Measurements from ENCODE around the gene FAM110C. TPM values are rescaled to one million over a fixed set of nuclear protein-coding genes. Genes with fewer than 3 reads are reported as not detected.

FAM110C gene
- polyA plus RNA-seq, 1 donor (not counting 4 experiments of a cell fraction or from before 2014, with no cell fraction given) = 38.0 TPM

DNA sequence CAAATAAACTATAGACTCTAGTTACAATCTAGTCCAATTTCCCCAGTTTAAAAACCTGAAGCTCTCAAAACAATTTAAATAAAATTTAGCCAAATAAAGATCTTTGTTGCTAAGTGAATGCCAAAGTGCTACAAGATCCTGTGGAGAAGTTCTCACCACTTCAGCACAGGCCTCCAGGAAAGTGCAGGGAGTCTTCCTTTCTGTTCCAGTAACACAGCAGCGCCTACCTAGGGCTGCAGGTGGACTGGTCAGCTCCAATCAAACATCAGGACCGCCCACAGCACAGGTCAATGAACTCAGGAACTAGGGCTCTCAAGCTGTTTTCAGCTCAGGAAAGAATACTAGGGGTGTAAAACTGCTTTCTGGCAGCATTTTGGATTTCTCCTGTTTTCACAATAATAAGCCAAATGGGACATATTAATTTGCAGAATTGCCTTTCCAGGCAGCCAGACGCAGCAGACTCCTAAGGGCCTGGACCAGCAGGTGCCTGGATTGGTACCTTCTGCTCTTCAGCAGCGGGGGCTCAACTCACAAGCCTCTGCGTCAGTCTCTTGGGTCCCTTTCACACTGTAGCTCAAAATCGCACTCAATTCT, 1.5 kb downstream of the FAM110C start:
- H2AFZ ChIP-seq (ENCODE audit: control insufficient read depth, low read length) = no peak overlapping the region
- FAIRE-seq = peak; percentile 78

GRCh38 chr2:42788-43187, 3.5 kb downstream of the FAM110C start:
- H3K36me3 ChIP-seq (ENCODE audit: control insufficient read depth in 2 of 2, extremely low read depth in 1 of 2, insufficient read depth in 2 of 2, low read length in 2 of 2) = peaks cover 5 to 9% of the 10 kb centered on the region in 2 experiments
- FAIRE-seq (peak; percentile 52), DNase-seq (ENCODE audit: low read depth, low spot score) (no peak)
- no peaks in the 10 kb centered on the region for H3K9me1 ChIP-seq (ENCODE audit: control insufficient read depth, extremely low read depth, insufficient read depth, low read length)
- no peaks in the 10 kb centered on the region for H4K20me1 ChIP-seq (ENCODE audit: control insufficient read depth, extremely low read depth, insufficient read depth, low read length)
- H3K4me1 ChIP-seq (ENCODE audit: control insufficient read depth, extremely low read depth, insufficient read depth, low read length) = peaks cover 60% of the 10 kb centered on the region
- H2AFZ ChIP-seq (ENCODE audit: control insufficient read depth, low read length) = no peak overlapping the region
- peak overlapping the region; percentile 75 for H3K9ac ChIP-seq (ENCODE audit: control insufficient read depth, extremely low read depth, insufficient read depth, low read length)
- TF ChIP-seq EZH2 (IDR thresholded peaks at IDR 0.05; ENCODE audit: low read length) = no peak
- TF ChIP-seq CTCF (optimal IDR thresholded peaks at IDR 0.05 in 1 of 3, IDR thresholded peaks at IDR 0.05 in 1 of 3, conservative IDR thresholded peaks at IDR 0.05 in 1 of 3; ENCODE audit: extremely low read depth in 1 of 3, insufficient read depth in 2 of 3, low read length in 3 of 3) = no peak
- no peaks in the 10 kb centered on the region for H3K27me3 ChIP-seq (ENCODE audit: control insufficient read depth, extremely low read depth, insufficient read depth, low read length)
- dilution Hi-C loops (cut with MboI; ENCODE audit: extremely low pct_ligation_motif_present, low sequenced_read_pairs) = no loop called here
- no peaks in the 10 kb centered on the region for H3K9me3 ChIP-seq (ENCODE audit: control insufficient read depth, low read depth, low read length)
- H3K79me2 ChIP-seq (ENCODE audit: control insufficient read depth, insufficient read depth, low read length) = peaks cover 66% of the 10 kb centered on the region
- H3K4me2 ChIP-seq (ENCODE audit: control insufficient read depth, extremely low read depth, insufficient read depth, low read depth, low read length) = peak overlapping the region; percentile 84
- peak overlapping the region; percentile 70 to 92 (median 86) for H3K4me3 ChIP-seq (ENCODE audit: control insufficient read depth in 2 of 3, extremely low read depth in 1 of 3, insufficient read depth in 2 of 3, low read depth in 1 of 3, low read length in 3 of 3)
- peak overlapping the region; percentile 53 for H3K27ac ChIP-seq (ENCODE audit: control insufficient read depth, insufficient read depth, low read length)

More for the DNA sequence above, 1.5 kb downstream of the FAM110C start:
- Histone ChIP-seq H3K9me3 (ENCODE audit: control insufficient read depth, low read depth, low read length) (no peaks in the 10 kb centered on the region), H3K36me3 (ENCODE audit: control insufficient read depth in 2 of 2, extremely low read depth in 1 of 2, insufficient read depth in 2 of 2, low read length in 2 of 2) (peaks cover 5 to 8% of the 10 kb centered on the region in 2 experiments), H3K79me2 (ENCODE audit: control insufficient read depth, insufficient read depth, low read length) (peaks cover 64% of the 10 kb centered on the region), H4K20me1 (ENCODE audit: control insufficient read depth, extremely low read depth, insufficient read depth, low read length) (no peaks in the 10 kb centered on the region), H3K4me1 (ENCODE audit: control insufficient read depth, extremely low read depth, insufficient read depth, low read length) (peaks cover 39% of the 10 kb centered on the region), H3K4me3 (ENCODE audit: control insufficient read depth in 2 of 3, extremely low read depth in 1 of 3, insufficient read depth in 2 of 3, low read depth in 1 of 3, low read length in 3 of 3) (peak overlapping the region; percentile 70 to 92 (median 86)), H3K27ac (ENCODE audit: control insufficient read depth, insufficient read depth, low read length) (peak overlapping the region; percentile 53), H3K9me1 (ENCODE audit: control insufficient read depth, extremely low read depth, insufficient read depth, low read length) (no peaks in the 10 kb centered on the region), H3K27me3 (ENCODE audit: control insufficient read depth, extremely low read depth, insufficient read depth, low read length) (no peaks in the 10 kb centered on the region), H3K4me2 (ENCODE audit: control insufficient read depth, extremely low read depth, insufficient read depth, low read depth, low read length) (peak overlapping the region; percentile 84), H3K9ac (ENCODE audit: control insufficient read depth, extremely low read depth, insufficient read depth, low read length) (peak overlapping the region; percentile 75)
- TF ChIP-seq CTCF (optimal IDR thresholded peaks at IDR 0.05 in 1 of 3, IDR thresholded peaks at IDR 0.05 in 1 of 3, conservative IDR thresholded peaks at IDR 0.05 in 1 of 3; ENCODE audit: extremely low read depth in 1 of 3, insufficient read depth in 2 of 3, low read length in 3 of 3) = peak in 2 of 3 experiments; percentile 6 to 26
- TF ChIP-seq EZH2 (IDR thresholded peaks at IDR 0.05; ENCODE audit: low read length) = no peak
- dilution Hi-C loops (cut with MboI; ENCODE audit: extremely low pct_ligation_motif_present, low sequenced_read_pairs) = no loop called here
- DNase-seq (ENCODE audit: low read depth, low spot score) = no peak

All from keratinocyte (primary cell).